Stomach (tissue), 9 donors: ENCODE measurements around the gene SARS1. TPM values are rescaled to one million over a fixed set of nuclear protein-coding genes. Genes with fewer than 3 reads are reported as not detected.

Experiments used
- DNase-seq, 2 donors: peaks; one replicate each; pipeline versions ENCODE4 v3.0.0 to v3.0.0-alpha.2; 2013 to 2019
- H3K27ac ChIP-seq, 5 donors: fragments of 200-600 bp in 4 of 5; sonication (generic) in 4 of 5; one replicate each; pipeline ENCODE4 v1.5.1; 2013 to 2019; ENCODE audit warnings: mild to moderate bottlenecking in 1 of 5, moderate library complexity in 1 of 5
- H3K27me3 ChIP-seq, 3 donors: fragments of 200-600 bp; sonication (generic); one replicate each; pipeline ENCODE4 v1.5.1; 2017 to 2019; ENCODE audit warnings: mixed run types in 1 of 3
- H3K36me3 ChIP-seq, 4 donors: fragments of 200-600 bp; sonication (generic); 1 replicate in 3 of 4; 2 replicates in 1 of 4; pipeline ENCODE4 v1.5.1; 2016 to 2019
- H3K4me1 ChIP-seq, 4 donors: fragments of 200-600 bp; sonication (generic); one replicate each; pipeline ENCODE4 v1.5.1; 2016 to 2019
- H3K4me3 ChIP-seq, 4 donors: fragments of 200-600 bp; sonication (generic) in 3 of 4; one replicate each; pipeline ENCODE4 v1.5.1; 2016 to 2019; ENCODE audit warnings: mild to moderate bottlenecking in 1 of 4
- H3K9me3 ChIP-seq, 4 donors: fragments of 200-600 bp; sonication (generic); one replicate each; pipeline ENCODE4 v1.5.1; 2016 to 2019
- EP300 ChIP-seq: sonication (generic); formaldehyde crosslinking; IDR thresholded peaks from one replicate; pipeline ENCODE4 v1.6.1; 2017; ENCODE audit warnings: antibody characterized with exemption
- POLR2A ChIP-seq, 4 donors: fragments of 450-650 bp; IDR thresholded peaks; one replicate each; pipeline ENCODE4 v1.6.1; 2016; ENCODE audit warnings: antibody characterized with exemption in 4 of 4, control low read depth in 2 of 4, mild to moderate bottlenecking in 1 of 4, moderate library complexity in 1 of 4
- POLR2AphosphoS5 ChIP-seq, 3 donors: sonication (generic); formaldehyde crosslinking; IDR thresholded peaks; one replicate each; pipeline ENCODE4 v1.6.1; 2016; ENCODE audit warnings: antibody characterized with exemption in 3 of 3
- WGBS, 5 donors: extraction: QIAGEN DNeasy Blood & Tissue Kit in 3 of 5; methylation state at CpG; one replicate each; pipeline versions ENCODE4 v1.1.5 to v1.1.7; 2013 to 2018; 5-methylcytosine and 5-hydroxymethylcytosine counted together
- intact Hi-C: fragments of 100-400 bp; cut with DNase I; formaldehyde crosslinking; loops from one replicate; pipeline ENCODE4 v1.15.1; 2023; ENCODE audit warnings: low total_unique reads
- polyA plus RNA-seq, 3 donors: library from polyadenylated mRNA; stranded (reverse); fragments of 200-250 nt; gene quantifications; one replicate each; pipeline ENCODE4 v1.2.3, GENCODE V29; 2013
- total RNA-seq, 5 donors: library from RNA; depleted of rRNA; stranded (reverse); fragments of >200 nt; gene quantifications; one replicate each; pipeline versions ENCODE4 v1.1.0 to v1.2.3, GENCODE V29; 2014 to 2016
- TF ChIP-seq, protein P1 (sequence below), 7 experiments: fragments of 450-650 bp in 4 of 7; fragments of 200-600 bp in 3 of 7; sonication (generic) in 3 of 7; IDR thresholded peaks; one replicate each; pipeline ENCODE4 v1.5.1; 2016 to 2019; ENCODE audit warnings: antibody characterized with exemption in 7 of 7, control low read depth in 2 of 7, mild to moderate bottlenecking in 1 of 7
- donor health status: healthy with polysubstance abuse.
- donor health status: Bipolar disorder and iron deficiency.
- donor health status: healthy.

The SARS1 gene
- total and polyA plus RNA-seq, 8 donors = 80.8 to 232 (median 110) TPM

DNA sequence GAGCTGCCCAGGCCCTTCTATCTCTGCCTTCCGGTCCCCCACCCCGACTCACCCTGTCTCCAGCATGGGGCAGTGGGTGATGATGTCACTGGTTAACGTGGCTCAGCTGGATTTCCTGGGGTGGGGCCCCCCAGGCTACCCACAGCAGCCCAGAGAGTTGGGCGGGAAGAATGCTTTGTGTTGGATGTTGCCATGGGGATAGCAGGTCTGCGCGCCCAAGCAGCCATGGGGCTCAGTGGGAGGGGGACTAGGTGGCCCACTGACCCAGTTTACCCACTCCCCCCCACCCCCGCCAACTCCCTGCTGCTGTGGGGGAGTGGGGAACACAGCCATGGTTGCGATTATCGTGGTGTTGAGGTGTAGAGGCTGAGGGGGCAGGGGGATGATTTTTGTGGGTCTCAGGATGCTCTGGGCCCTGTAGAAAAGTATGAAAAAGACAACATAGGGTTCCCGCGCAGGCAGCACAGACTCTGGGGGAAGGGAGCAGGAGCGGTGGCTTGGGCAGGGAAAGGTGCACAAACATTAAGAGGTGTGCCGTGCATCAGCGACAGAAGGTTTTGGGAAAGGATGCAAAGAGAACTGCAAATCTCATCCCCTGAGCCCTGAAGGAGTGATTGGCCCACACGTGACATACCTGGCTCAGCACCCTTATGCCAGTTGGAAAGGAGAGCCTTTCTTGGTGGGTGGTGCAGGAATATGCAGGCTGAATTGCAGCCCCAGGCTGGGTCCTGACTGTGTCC is 44.1 kb downstream of the SARS1 start:
- Histone ChIP-seq H3K36me3 (peaks cover 0 to 34% (median 17%) of the 10 kb centered on the region in 4 donors), H3K27ac (no peak overlapping the region), H3K4me1 (peaks cover 13 to 32% (median 24%) of the 10 kb centered on the region in 4 donors), H3K4me3 (no peak overlapping the region), H3K27me3 (no peaks in the 10 kb centered on the region), H3K9me3 (no peaks in the 10 kb centered on the region)
- TF ChIP-seq POLR2A (IDR thresholded peaks at IDR 0.05) (no peak), POLR2AphosphoS5 (IDR thresholded peaks at IDR 0.05) (no peak), EP300 (no peak)
- TF ChIP-seq, protein P1, sequence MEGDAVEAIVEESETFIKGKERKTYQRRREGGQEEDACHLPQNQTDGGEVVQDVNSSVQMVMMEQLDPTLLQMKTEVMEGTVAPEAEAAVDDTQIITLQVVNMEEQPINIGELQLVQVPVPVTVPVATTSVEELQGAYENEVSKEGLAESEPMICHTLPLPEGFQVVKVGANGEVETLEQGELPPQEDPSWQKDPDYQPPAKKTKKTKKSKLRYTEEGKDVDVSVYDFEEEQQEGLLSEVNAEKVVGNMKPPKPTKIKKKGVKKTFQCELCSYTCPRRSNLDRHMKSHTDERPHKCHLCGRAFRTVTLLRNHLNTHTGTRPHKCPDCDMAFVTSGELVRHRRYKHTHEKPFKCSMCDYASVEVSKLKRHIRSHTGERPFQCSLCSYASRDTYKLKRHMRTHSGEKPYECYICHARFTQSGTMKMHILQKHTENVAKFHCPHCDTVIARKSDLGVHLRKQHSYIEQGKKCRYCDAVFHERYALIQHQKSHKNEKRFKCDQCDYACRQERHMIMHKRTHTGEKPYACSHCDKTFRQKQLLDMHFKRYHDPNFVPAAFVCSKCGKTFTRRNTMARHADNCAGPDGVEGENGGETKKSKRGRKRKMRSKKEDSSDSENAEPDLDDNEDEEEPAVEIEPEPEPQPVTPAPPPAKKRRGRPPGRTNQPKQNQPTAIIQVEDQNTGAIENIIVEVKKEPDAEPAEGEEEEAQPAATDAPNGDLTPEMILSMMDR (IDR thresholded peaks at IDR 0.05) = no peak
- 76 to 88% (median 88%) methylated on average over 14 to 15 of the region's 15 CpGs for WGBS, 5 donors
- intact Hi-C loops = no loop called here
- DNase-seq = no peak

DNA sequence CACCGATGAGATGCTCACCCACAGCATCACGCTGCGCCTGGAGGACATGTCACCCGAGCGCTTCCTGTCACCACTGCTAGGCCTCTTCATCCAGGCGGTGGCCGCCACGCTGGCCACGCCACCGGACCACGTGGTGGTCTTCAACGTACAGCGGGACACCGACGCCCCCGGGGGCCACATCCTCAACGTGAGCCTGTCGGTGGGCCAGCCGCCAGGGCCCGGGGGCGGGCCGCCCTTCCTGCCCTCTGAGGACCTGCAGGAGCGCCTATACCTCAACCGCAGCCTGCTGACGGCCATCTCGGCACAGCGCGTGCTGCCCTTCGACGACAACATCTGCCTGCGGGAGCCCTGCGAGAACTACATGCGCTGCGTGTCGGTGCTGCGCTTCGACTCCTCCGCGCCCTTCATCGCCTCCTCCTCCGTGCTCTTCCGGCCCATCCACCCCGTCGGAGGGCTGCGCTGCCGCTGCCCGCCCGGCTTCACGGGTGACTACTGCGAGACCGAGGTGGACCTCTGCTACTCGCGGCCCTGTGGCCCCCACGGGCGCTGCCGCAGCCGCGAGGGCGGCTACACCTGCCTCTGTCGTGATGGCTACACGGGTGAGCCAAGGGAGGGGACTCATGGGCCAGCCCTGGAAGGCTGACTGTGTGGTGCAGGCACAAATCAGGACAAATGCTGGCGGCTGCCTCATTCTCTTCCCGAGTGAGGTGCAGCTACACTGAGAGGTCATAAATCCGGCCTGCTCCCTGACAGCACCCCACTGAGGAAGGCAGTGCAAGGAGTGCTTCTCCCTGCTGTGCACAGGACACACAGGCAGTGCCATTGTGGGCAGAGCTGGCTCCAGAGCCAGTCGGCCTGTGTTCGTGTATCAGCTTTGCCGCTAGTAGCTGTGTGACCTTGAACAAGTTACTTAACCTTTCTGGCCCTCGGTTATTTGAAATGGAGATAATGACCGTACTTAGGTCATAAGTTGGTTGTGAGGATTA is 45.1 kb downstream of the SARS1 start:
- intact Hi-C loops = no loop called here
- TF ChIP-seq POLR2A (IDR thresholded peaks at IDR 0.05) (no peak), EP300 (no peak), POLR2AphosphoS5 (IDR thresholded peaks at IDR 0.05) (no peak)
- TF ChIP-seq, protein P1 (IDR thresholded peaks at IDR 0.05) = no peak
- H3K4me3 ChIP-seq = no peak overlapping the region
- no peaks in the 10 kb centered on the region for H3K9me3 ChIP-seq
- H3K27me3 ChIP-seq = no peaks in the 10 kb centered on the region
- peaks cover 0 to 34% (median 17%) of the 10 kb centered on the region in 4 donors for H3K36me3 ChIP-seq
- WGBS, 5 donors = 90 to 91% (median 91%) methylated on average over 40 to 69 of the region's 69 CpGs
- H3K4me1 ChIP-seq = peaks cover 13 to 27% (median 23%) of the 10 kb centered on the region in 4 donors
- no peak overlapping the region for H3K27ac ChIP-seq
- no peak for DNase-seq

GRCh38 chr1:109259674-109260557 is 46.2 kb downstream of the SARS1 start:
- intact Hi-C loops = loop anchor here (5.0 kb wide), 1 partner anchor 142 kb away; no protein-coding TSS in a partner anchor
- no peak overlapping the region for H3K27ac ChIP-seq
- peaks cover 1 to 22% (median 15%) of the 10 kb centered on the region in 4 donors for H3K4me1 ChIP-seq
- no peaks in the 10 kb centered on the region for H3K9me3 ChIP-seq
- H3K36me3 ChIP-seq = peaks cover 0 to 34% (median 19%) of the 10 kb centered on the region in 4 donors
- WGBS, 5 donors = 73 to 90% (median 82%) methylated on average over 6 to 7 of the region's 7 CpGs
- H3K4me3 ChIP-seq = no peak overlapping the region
- no peaks in the 10 kb centered on the region for H3K27me3 ChIP-seq
- DNase-seq = no peak
- TF ChIP-seq, protein P1 (IDR thresholded peaks at IDR 0.05) = no peak
- TF ChIP-seq EP300 = no peak
- no peak for TF ChIP-seq POLR2AphosphoS5 (IDR thresholded peaks at IDR 0.05)
- TF ChIP-seq POLR2A (IDR thresholded peaks at IDR 0.05) = no peak
